Breast epithelium (tissue), 4 donors: Measurements from ENCODE around the gene PRIM2. TPM values are rescaled to one million over a fixed set of nuclear protein-coding genes. Genes with fewer than 3 reads are reported as not detected.

Experiments
- DNase-seq, 2 donors: peaks; one replicate each; pipeline ENCODE4 v3.0.0-alpha.2; 2019; ENCODE audit warnings: low spot score in 2 of 2
- H3K27ac ChIP-seq, 2 donors: fragments of 200-600 bp; sonication (generic) in 1 of 2; one replicate each; pipeline ENCODE4 v1.5.1; 2016 to 2019; ENCODE audit warnings: mild to moderate bottlenecking in 1 of 2
- H3K27me3 ChIP-seq, 2 donors: fragments of 200-600 bp; sonication (generic) in 1 of 2; one replicate each; pipeline versions ENCODE4 v1.5.1 to v1.6.0; 2017 to 2019; ENCODE audit warnings: control low read depth in 1 of 2, mild to moderate bottlenecking in 1 of 2
- H3K36me3 ChIP-seq: fragments of 200-600 bp; one replicate; pipeline ENCODE4 v1.5.1; 2019
- H3K4me1 ChIP-seq, 2 donors: fragments of 200-600 bp; sonication (generic); one replicate each; pipeline ENCODE4 v1.5.1; 2016 to 2019; ENCODE audit warnings: control low read depth in 1 of 2
- H3K4me3 ChIP-seq, 3 donors: fragments of 200-600 bp; sonication (generic); 1 replicate in 2 of 3; 2 replicates in 1 of 3; pipeline ENCODE4 v1.5.1; 2016 to 2019; ENCODE audit warnings: mild to moderate bottlenecking in 3 of 3, moderate library complexity in 2 of 3
- H3K9me3 ChIP-seq, 2 donors: fragments of 200-600 bp; sonication (generic) in 1 of 2; one replicate each; pipeline ENCODE4 v1.5.1; 2016 to 2019; ENCODE audit warnings: control low read depth in 1 of 2
- POLR2A ChIP-seq: fragments of 450-650 bp; IDR thresholded peaks from one replicate; pipeline ENCODE4 v1.6.1; 2016; ENCODE audit warnings: antibody characterized with exemption, mild to moderate bottlenecking, moderate library complexity
- POLR2AphosphoS5 ChIP-seq, 3 donors: sonication (generic); formaldehyde crosslinking; IDR thresholded peaks; one replicate each; pipeline ENCODE4 v1.6.1; 2017; ENCODE audit warnings: antibody characterized with exemption in 3 of 3
- intact Hi-C: fragments of 100-400 bp; cut with DNase I; formaldehyde crosslinking; loops from one replicate; pipeline ENCODE4 v1.15.1; 2023; ENCODE audit warnings: low total_unique reads
- total RNA-seq, 3 donors: library from RNA; depleted of rRNA; stranded (reverse); fragments of >200 nt; gene quantifications; one replicate each; pipeline ENCODE4 v1.1.0, GENCODE V29; 2016
- TF ChIP-seq, protein P1 (sequence below), 3 donors: fragments of 450-650 bp; IDR thresholded peaks; one replicate each; pipeline ENCODE4 v1.5.1; 2016 to 2017; ENCODE audit warnings: antibody characterized with exemption in 3 of 3, mild to moderate bottlenecking in 3 of 3, moderate library complexity in 3 of 3

The PRIM2 gene
- total RNA-seq, 3 donors from 2014 or later: 9.3 to 20.1 (median 13.8) TPM

DNA sequence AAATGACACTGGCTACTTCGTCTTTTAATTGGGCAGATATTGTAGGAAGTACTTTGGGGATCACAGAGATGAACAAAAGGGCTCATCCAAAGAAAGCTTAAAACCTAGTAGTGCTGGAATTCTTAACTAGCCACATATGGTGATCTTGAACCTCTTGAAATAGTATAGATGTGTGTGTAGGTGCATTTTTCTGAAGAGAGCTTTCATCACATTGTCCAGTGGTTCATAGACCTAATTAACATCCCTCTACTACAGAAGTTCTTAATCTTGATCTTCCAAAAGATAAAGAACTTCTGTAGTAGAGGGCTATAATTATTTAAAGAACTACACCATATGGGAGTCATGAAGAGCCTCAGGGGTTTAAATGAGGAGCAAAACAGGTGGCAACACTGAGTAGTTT lies 2.3 kb upstream of the PRIM2 start:
- Histone ChIP-seq H3K27ac (no peak overlapping the region), H3K36me3 (no peaks in the 10 kb centered on the region), H3K9me3 (no peaks in the 10 kb centered on the region), H3K4me3 (no peak overlapping the region), H3K27me3 (no peaks in the 10 kb centered on the region), H3K4me1 (no peaks in the 10 kb centered on the region)
- DNase-seq: no peak
- intact Hi-C loops: loop anchor here (5.0 to 10.0 kb wide), 2 partner anchors 413 to 1830 kb away; no protein-coding TSS in a partner anchor
- TF ChIP-seq, protein P1, sequence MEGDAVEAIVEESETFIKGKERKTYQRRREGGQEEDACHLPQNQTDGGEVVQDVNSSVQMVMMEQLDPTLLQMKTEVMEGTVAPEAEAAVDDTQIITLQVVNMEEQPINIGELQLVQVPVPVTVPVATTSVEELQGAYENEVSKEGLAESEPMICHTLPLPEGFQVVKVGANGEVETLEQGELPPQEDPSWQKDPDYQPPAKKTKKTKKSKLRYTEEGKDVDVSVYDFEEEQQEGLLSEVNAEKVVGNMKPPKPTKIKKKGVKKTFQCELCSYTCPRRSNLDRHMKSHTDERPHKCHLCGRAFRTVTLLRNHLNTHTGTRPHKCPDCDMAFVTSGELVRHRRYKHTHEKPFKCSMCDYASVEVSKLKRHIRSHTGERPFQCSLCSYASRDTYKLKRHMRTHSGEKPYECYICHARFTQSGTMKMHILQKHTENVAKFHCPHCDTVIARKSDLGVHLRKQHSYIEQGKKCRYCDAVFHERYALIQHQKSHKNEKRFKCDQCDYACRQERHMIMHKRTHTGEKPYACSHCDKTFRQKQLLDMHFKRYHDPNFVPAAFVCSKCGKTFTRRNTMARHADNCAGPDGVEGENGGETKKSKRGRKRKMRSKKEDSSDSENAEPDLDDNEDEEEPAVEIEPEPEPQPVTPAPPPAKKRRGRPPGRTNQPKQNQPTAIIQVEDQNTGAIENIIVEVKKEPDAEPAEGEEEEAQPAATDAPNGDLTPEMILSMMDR (IDR thresholded peaks at IDR 0.05): no peak
- TF ChIP-seq POLR2A: no peak
- no peak for TF ChIP-seq POLR2AphosphoS5 (IDR thresholded peaks at IDR 0.05)

DNA sequence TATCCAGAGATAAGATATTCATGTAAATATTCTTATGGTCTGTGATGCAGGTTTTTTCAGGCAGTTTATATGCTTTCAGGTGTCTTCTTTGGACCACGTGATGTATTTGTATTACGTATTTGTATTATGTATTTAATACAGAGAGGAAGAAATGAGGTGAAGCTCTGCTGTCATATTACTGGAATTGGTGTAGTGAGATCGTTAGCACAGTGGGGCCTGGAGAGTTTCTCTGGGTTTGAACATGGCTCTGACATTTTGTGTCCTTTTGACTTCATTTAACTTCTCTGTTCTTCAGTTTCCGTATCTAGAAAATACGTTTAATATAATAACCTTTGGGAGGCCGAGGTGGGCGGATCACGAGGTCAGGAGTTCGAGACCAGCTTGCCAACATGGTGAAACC lies 1.6 kb upstream of the PRIM2 start:
- H3K27ac ChIP-seq: no peak overlapping the region
- H3K9me3 ChIP-seq: no peaks in the 10 kb centered on the region
- intact Hi-C loops: loop anchor here (5.0 to 10.0 kb wide), 2 partner anchors 414 to 1831 kb away; no protein-coding TSS in a partner anchor
- no peaks in the 10 kb centered on the region for H3K27me3 ChIP-seq
- no peaks in the 10 kb centered on the region for H3K36me3 ChIP-seq
- DNase-seq: no peak
- no peaks in the 10 kb centered on the region for H3K4me1 ChIP-seq
- TF ChIP-seq POLR2AphosphoS5 (IDR thresholded peaks at IDR 0.05) (no peak), POLR2A (no peak)
- TF ChIP-seq, protein P1 (IDR thresholded peaks at IDR 0.05): no peak
- no peak overlapping the region for H3K4me3 ChIP-seq

- H3K27ac ChIP-seq: no peak overlapping the region
- TF ChIP-seq, protein P1 (IDR thresholded peaks at IDR 0.05): peak; percentile 63 to 84 (median 76)
- no peak for TF ChIP-seq POLR2A
- peak in 2 of 3 donors; percentile 18 to 38 for TF ChIP-seq POLR2AphosphoS5 (IDR thresholded peaks at IDR 0.05)
- no peaks in the 10 kb centered on the region for H3K27me3 ChIP-seq
- H3K4me3 ChIP-seq: peak overlapping the region; percentile 59 to 74 (median 62)
- H3K36me3 ChIP-seq: peaks cover 4% of the 10 kb centered on the region
- H3K4me1 ChIP-seq: no peaks in the 10 kb centered on the region
- intact Hi-C loops: loop anchor here (5.0 to 10.0 kb wide), 2 partner anchors 414 to 1832 kb away; no protein-coding TSS in a partner anchor
- no peaks in the 10 kb centered on the region for H3K9me3 ChIP-seq
- DNase-seq: peak; percentile 62 to 69
Measured at GRCh38 chr6:57316581-57317059, 810 bp upstream of the PRIM2 start.

GRCh38 chr6:57324538-57324937 lies 7.1 kb downstream of the PRIM2 start:
- intact Hi-C loops: no loop called here
- H3K4me1 ChIP-seq: no peaks in the 10 kb centered on the region
- no peaks in the 10 kb centered on the region for H3K27me3 ChIP-seq
- H3K9me3 ChIP-seq: peaks cover 2 to 4% of the 10 kb centered on the region in 2 donors
- peaks cover 10% of the 10 kb centered on the region for H3K36me3 ChIP-seq
- H3K27ac ChIP-seq: no peak overlapping the region
- TF ChIP-seq POLR2AphosphoS5 (IDR thresholded peaks at IDR 0.05) (no peak), POLR2A (no peak)
- TF ChIP-seq, protein P1 (IDR thresholded peaks at IDR 0.05): peak in 1 of 3 donors; percentile 39
- DNase-seq: no peak
- H3K4me3 ChIP-seq: no peak overlapping the region

GRCh38 chr6:57327311-57327710 lies 9.9 kb downstream of the PRIM2 start:
- no peak overlapping the region for H3K27ac ChIP-seq
- TF ChIP-seq POLR2AphosphoS5 (IDR thresholded peaks at IDR 0.05): no peak
- TF ChIP-seq, protein P1 (IDR thresholded peaks at IDR 0.05): no peak
- TF ChIP-seq POLR2A: no peak
- no peak overlapping the region for H3K4me3 ChIP-seq
- no peaks in the 10 kb centered on the region for H3K27me3 ChIP-seq
- intact Hi-C loops: no loop called here
- H3K4me1 ChIP-seq: no peaks in the 10 kb centered on the region
- H3K9me3 ChIP-seq: peaks cover 5 to 24% of the 10 kb centered on the region in 2 donors
- H3K36me3 ChIP-seq: peaks cover 13% of the 10 kb centered on the region
- no peak for DNase-seq
